ENCODE data around the gene CELF2.

The CELF2 gene

DNA sequence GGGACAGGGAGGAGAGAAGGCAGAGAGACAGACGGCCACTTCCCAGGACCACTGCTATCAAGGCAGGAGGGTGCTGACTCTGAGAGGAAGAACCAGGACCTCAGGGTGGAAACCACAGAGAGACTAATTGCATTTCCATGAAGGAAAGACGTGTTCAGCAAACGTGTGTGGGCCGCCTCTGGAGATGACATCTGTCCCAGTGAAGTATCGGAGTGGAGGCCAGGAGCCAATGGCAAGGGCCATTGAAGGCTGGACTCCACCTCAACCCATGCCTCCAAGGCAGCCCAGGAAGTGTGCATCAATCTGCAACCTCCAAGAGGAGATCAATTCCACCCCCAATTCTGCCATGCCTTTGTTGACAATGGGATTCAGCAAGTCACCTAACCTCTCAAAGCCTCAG, 363.8 kb downstream of the CELF2 start:
- TF ChIP-seq, protein P1, sequence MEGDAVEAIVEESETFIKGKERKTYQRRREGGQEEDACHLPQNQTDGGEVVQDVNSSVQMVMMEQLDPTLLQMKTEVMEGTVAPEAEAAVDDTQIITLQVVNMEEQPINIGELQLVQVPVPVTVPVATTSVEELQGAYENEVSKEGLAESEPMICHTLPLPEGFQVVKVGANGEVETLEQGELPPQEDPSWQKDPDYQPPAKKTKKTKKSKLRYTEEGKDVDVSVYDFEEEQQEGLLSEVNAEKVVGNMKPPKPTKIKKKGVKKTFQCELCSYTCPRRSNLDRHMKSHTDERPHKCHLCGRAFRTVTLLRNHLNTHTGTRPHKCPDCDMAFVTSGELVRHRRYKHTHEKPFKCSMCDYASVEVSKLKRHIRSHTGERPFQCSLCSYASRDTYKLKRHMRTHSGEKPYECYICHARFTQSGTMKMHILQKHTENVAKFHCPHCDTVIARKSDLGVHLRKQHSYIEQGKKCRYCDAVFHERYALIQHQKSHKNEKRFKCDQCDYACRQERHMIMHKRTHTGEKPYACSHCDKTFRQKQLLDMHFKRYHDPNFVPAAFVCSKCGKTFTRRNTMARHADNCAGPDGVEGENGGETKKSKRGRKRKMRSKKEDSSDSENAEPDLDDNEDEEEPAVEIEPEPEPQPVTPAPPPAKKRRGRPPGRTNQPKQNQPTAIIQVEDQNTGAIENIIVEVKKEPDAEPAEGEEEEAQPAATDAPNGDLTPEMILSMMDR (IDR thresholded peaks at IDR 0.05), result no peak

DNA sequence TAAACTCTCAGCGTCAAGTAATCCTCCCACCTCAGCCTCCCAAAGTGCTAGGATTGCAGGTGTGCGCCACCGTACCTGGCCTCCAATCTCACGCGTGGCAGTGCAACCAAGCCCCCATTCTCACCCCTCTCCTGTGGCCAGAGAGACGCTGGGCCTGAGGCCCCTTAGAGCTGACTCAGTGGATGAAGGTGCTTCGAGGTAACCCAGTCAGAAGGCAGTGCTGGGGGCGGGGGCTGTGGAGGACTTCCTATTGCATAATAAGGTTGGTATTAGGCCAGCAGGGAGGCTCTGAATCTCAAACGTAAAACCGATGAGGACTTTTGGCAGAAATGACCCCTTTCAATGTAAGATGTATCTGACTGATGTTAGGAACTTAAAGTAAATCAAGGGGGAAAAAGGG, 364.5 kb downstream of the CELF2 start:
- TF ChIP-seq, protein P1 (IDR thresholded peaks at IDR 0.05), result no peak

DNA sequence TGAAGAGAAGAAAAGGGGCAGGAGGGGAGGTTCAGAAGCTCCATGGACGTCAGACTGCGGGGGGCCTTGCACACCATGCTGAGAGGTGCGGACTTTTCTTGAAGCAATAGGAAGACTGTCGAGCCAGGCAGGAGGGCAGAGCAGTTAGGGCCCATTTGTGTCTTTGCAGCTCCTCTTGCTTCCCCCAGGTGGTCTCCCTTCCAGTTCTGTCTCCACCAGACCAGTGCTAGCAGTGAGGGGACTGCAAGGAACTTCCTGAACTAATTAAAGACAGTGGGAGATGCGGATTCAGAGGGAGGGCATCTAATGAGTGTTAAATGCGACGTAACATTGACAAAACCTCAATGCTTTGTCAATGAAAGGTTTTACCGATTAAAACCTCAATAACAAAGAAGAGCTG, 368.4 kb downstream of the CELF2 start:
- TF ChIP-seq, protein P1 (IDR thresholded peaks at IDR 0.05), result no peak

Data from LNCAP (cell line).